Stimulated activated effector memory CD8-positive, alpha-beta T cell treated with anti-CD3 and anti-CD28 coated beads, Interleukin-12 subunit alpha, Interleukin-12 subunit beta, amount 100 ng/mL, for 72 hours (primary cell): ENCODE results near the gene GPR34.
A peak's percentile ranks its signal among the peaks of the same experiment; 100 is the strongest.
"Not testable (repeated sequence)": the region's sequence is repeated elsewhere in the genome, so short reads cannot be mapped to it uniquely, and the experiment has no call there.

ENCODE experiments used
- ATAC-seq: fragments of 150-1000 bp; cut with Tn5 transposase; 2 replicates; pipeline ENCODE4 v1.10.0; 2021
- DNase-seq, 2 donors: peaks; one replicate each; pipeline ENCODE4 v3.0.0; 2021 to 2022; ENCODE audit warnings: low spot score in 2 of 2
- H3K27ac Mint-ChIP-seq: one replicate; pipeline ENCODE4 v1.8.0; 2022; ENCODE audit warnings: mild to moderate bottlenecking, mixed read lengths
- H3K36me3 Mint-ChIP-seq: one replicate; pipeline ENCODE4 v1.8.0; 2022; ENCODE audit warnings: mild to moderate bottlenecking, mixed read lengths
- H3K4me1 Mint-ChIP-seq: one replicate; pipeline ENCODE4 v1.8.0; 2022; ENCODE audit warnings: mixed read lengths
- H3K4me3 Mint-ChIP-seq: one replicate; pipeline ENCODE4 v1.8.0; 2022; ENCODE audit warnings: mild to moderate bottlenecking, mixed read lengths
- H3K9me3 Mint-ChIP-seq: one replicate; pipeline ENCODE4 v1.8.0; 2022; ENCODE audit warnings: mixed read lengths

The GPR34 gene

DNA sequence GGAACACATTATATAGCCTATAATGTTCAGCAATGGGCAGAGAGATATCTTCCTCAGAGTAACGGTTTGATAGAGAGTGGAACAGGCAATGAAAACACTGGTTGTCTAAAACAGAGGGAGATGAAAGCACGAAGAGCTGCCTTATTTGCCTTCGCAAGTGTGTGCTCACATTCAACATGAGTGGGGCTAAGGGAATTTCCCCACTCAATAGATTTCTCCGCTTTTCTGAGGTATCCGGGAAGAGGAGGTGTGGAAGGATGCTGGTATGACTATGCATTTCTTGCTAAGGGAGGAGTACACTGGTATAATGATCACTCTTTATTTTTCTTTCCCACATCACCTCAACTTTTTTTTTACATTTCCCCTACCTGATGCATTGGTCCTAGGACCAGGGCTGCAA is 27.4 kb downstream of the GPR34 start:
- Mint-ChIP-seq H3K4me1 (peaks cover 36% of the 10 kb centered on the region), H3K4me3 (no peak overlapping the region), H3K9me3 (no peaks in the 10 kb centered on the region), H3K36me3 (no peaks in the 10 kb centered on the region), H3K27ac (no peak overlapping the region)
- DNase-seq, result no peak
- no peak for ATAC-seq

DNA sequence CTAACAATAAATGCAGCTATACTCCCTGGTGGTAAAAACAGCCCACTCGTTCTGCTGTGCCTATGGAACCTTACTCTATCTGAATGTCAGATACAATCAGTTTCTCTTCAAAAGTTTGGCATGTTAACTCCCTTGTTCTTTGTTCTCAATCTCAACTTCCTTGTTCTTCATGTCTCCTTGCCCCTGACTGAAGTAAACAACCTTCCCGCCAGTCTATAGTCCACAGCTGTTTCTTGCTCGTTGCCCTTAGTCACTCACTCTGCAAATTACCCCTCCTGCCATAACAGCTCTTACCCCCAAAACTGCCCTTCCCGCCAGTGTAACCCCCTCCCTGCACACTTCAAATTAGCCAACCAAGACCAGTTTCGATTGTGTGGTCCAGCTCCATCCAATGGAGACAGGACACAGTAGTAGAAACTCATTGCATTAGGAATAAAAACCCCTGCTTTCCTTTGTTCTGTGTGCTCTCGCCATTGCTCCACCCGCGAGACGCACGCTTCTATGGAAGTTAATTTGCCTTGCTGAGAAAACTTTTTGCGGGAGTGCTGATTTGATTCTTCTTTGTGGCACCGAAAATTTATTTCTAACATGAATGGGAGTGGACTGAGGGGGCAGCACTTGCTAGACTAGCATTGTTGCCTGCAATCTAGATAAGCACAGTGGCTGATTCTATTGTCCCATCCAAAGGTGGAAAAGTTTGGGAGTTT is 28.1 kb downstream of the GPR34 start:
- ATAC-seq, result no peak
- Mint-ChIP-seq H3K9me3 (no peaks in the 10 kb centered on the region), H3K36me3 (no peaks in the 10 kb centered on the region), H3K4me3 (no peak overlapping the region), H3K27ac (no peak overlapping the region), H3K4me1 (peaks cover 43% of the 10 kb centered on the region)
- no peak for DNase-seq

DNA sequence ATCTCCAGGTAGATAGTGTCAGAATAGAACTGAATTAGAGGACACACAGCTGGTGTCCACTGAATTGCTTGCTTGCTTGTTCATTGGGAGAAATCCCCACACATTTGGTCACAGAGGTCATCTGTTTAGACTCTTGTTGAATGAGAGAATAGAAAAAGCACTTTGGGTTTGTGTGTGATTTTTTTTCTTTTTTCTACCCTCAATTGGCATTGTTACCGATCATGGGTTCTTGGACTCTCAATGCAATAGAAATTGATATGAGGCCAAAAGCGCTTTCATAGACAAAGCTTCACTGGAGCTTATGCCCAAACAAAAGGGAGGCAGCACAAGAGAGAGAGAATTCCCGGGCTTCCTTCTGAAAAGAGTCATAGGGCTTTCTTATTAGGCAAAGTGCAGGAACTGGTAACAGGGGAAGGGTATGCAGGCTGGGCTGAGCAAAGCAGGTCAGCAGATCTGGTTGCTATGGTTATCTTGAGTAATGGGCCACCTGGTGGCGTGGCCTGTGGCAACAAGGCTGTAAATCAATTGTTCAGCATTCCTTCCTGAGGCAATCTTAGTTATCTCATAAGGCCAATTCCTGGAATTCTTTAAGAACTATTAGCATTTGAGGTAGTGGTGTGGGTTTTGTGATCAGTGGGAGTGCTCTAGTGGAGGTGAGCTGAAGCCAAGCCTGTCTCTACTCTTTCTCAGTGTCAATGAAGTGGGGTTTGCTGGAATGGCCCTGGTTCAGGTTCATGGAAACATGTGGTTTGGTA is 29.9 kb downstream of the GPR34 start:
- H3K36me3 Mint-ChIP-seq, result no peaks in the 10 kb centered on the region
- H3K9me3 Mint-ChIP-seq, result no peaks in the 10 kb centered on the region
- no peak overlapping the region for H3K4me3 Mint-ChIP-seq
- H3K4me1 Mint-ChIP-seq, result peaks cover 48% of the 10 kb centered on the region
- no peak for DNase-seq
- no peak for ATAC-seq
- H3K27ac Mint-ChIP-seq, result no peak overlapping the region

DNA sequence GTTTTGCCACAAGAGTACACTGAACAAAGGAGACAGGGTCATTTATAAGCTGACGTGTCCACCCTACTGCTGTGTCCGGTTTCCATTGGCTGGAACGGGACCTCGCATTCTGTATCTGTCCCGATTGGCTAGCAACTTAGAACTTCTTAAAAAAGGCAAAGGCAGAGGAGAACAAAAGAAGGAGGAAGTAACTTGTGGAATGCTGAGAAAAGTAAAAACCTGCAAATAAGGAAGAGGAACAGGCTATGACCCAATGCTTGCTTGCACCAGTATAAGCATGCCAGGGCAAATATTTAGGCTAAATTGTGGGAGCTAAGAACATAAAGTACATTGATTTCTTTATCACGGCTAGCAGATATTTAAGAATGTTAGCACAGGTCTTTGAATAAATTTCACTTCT is 30.8 kb downstream of the GPR34 start:
- ATAC-seq, H3K27ac Mint-ChIP-seq, H3K4me3 Mint-ChIP-seq, DNase-seq, H3K36me3 Mint-ChIP-seq, H3K9me3 Mint-ChIP-seq: not testable (repeated sequence)
- H3K4me1 Mint-ChIP-seq, result peaks cover 45% of the 10 kb centered on the region

GRCh38 chrX:41720125-41720779 is 31.5 kb downstream of the GPR34 start:
- peak; percentile 33 to 67 for DNase-seq
- Mint-ChIP-seq H3K36me3 (no peaks in the 10 kb centered on the region), H3K4me3 (no peak overlapping the region)

DNA sequence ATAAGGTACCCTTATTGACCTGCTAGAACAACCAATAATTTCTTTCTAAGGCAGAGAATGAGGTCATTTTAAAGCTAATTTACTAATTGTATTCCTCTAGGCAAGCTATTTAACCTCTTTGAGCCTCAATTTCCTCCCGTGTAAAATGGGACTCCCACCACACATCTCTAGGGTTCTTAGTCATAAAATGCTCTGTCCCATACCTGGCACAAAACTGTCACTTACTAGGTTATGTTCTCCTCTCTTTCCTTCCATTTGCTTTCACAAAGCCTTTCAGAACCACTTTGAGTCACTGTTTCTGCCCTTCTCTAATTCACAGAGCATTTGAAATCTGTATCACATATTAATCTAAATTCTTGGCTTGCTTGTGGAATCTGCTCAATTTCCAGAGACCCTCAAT is 32.8 kb downstream of the GPR34 start:
- H3K4me3 Mint-ChIP-seq, result no peak overlapping the region
- no peaks in the 10 kb centered on the region for H3K9me3 Mint-ChIP-seq
- peak; percentile 64 for ATAC-seq
- no peak for DNase-seq
- no peak overlapping the region for H3K27ac Mint-ChIP-seq
- peaks cover 44% of the 10 kb centered on the region for H3K4me1 Mint-ChIP-seq
- peaks cover under 1% of the 10 kb centered on the region for H3K36me3 Mint-ChIP-seq

More at GRCh38 chrX:41720125-41720779, 31.5 kb downstream of the GPR34 start:
- peak overlapping the region; percentile 23 for H3K27ac Mint-ChIP-seq
- H3K4me1 Mint-ChIP-seq, result peaks cover 45% of the 10 kb centered on the region
- ATAC-seq, result peak; percentile 98
- no peaks in the 10 kb centered on the region for H3K9me3 Mint-ChIP-seq

- peak overlapping the region; percentile 72 for H3K27ac Mint-ChIP-seq
- DNase-seq (no peak), ATAC-seq (peak; percentile 43)
- peaks cover 7% of the 10 kb centered on the region for H3K36me3 Mint-ChIP-seq
- peaks cover 38% of the 10 kb centered on the region for H3K4me1 Mint-ChIP-seq
- no peaks in the 10 kb centered on the region for H3K9me3 Mint-ChIP-seq
- H3K4me3 Mint-ChIP-seq, result peak overlapping the region; percentile 44
Observed at GRCh38 chrX:41722214-41722613, 33.4 kb downstream of the GPR34 start.

DNA sequence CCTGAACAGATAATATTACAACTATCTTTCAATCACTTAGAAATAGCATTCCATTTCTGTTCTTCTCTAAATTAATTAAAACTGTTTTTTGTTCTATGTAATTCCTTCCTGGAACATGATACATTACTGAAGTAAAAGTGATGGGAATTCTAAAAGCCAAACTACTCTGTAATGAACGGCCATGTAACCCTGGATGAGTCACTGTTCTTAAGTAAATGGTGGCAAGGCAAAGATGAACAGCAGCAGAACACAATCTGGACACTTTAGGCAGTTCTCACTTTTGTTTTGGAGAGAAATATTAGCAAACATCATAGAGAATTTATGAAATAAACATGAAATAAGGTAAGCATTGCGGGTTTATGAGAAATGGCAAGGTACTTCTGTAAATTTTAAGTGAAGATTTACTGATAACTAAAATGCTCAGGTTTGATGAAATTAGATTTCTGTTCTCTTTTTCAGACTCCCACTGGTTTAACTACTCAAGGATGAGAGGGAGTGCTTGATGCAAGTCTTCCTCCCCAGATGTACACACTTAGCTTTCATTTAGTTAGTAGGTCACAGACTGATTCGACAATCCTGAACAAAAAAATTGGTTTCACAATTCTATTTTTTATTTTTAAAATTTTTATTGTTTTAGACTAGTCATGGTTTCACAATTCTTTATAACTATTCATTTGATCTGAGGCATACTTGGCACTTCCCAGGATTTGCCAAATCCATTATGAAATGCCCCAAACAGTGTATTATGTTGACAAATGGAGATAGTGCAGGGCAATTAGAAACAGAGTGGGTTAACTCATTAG is 34.2 kb downstream of the GPR34 start:
- Mint-ChIP-seq H3K36me3 (peaks cover 7% of the 10 kb centered on the region), H3K9me3 (no peaks in the 10 kb centered on the region), H3K4me3 (peak overlapping the region; percentile 44), H3K4me1 (peaks cover 37% of the 10 kb centered on the region), H3K27ac (peak overlapping the region; percentile 72)
- no peak for DNase-seq
- ATAC-seq, result no peak

- ATAC-seq (no peak), DNase-seq (no peak)
- Mint-ChIP-seq H3K9me3 (no peaks in the 10 kb centered on the region), H3K4me3 (no peak within 1 kb of the TSS), H3K27ac (no peak within 1 kb of the TSS), H3K4me1 (peaks cover 35% of the 10 kb centered on the region), H3K36me3 (peaks cover 7% of the 10 kb centered on the region)
Observed at GRCh38 chrX:41723826-41724225, 35.1 kb downstream of the GPR34 start, which contains the start of gene GPR82. Gene GPR82, plus strand, starts transcription at chrX:41724181. Its CDS starts 2,846 bp downstream, at chrX:41727027.

DNA sequence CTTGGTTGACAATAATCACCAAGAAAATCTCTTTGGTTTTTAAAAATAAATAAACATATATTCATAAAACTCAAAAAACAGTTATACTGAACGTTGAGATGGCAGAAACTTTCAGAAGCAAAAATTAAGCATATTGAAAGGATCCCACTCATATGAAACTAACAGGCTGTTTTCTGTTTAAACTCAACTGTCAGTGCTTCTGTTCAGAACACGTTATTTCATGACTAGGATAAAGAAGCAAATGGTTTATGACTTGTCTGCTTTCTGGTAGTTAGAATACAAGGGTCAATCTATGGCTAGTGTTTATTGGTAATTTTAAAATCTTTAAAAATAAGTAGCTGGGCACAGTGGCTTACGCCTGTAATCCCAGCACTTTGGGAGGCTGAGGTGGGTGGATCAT is 39.4 kb downstream of the GPR34 start:
- Mint-ChIP-seq H3K9me3 (no peaks in the 10 kb centered on the region), H3K36me3 (peaks cover 7% of the 10 kb centered on the region), H3K4me3 (no peak overlapping the region), H3K4me1 (peaks cover 5% of the 10 kb centered on the region), H3K27ac (no peak overlapping the region)
- ATAC-seq, result peak; percentile 63
- DNase-seq, result no peak

DNA sequence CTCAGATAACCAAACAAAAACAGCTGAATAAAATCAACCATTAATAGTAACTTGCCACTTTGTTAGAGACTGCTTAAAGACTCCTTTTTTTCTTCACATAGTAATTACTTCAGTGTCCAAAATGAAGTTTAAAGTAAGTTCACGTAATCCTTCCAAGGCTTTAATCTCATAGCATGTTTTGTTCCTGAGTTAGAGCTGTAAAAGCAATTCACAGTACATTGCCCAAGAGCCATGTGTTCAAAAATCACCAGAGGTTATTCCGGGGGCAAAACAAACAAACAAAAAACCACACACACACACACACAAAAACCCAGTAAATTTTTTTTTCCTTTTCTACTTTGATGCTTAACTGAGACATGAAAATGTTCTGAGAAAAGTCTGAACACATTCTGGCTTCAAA is 41.3 kb downstream of the GPR34 start:
- no peak overlapping the region for H3K27ac Mint-ChIP-seq
- H3K4me3 Mint-ChIP-seq, result no peak overlapping the region
- ATAC-seq (no peak), DNase-seq (no peak)
- no peaks in the 10 kb centered on the region for H3K9me3 Mint-ChIP-seq
- H3K36me3 Mint-ChIP-seq, result peaks cover 7% of the 10 kb centered on the region
- peaks cover 15% of the 10 kb centered on the region for H3K4me1 Mint-ChIP-seq

GRCh38 chrX:41732260-41732659 is 43.5 kb downstream of the GPR34 start:
- peak overlapping the region; percentile 74 for H3K27ac Mint-ChIP-seq
- ATAC-seq (no peak), DNase-seq (no peak)
- H3K4me1 Mint-ChIP-seq, result peaks cover 30% of the 10 kb centered on the region
- no peak overlapping the region for H3K4me3 Mint-ChIP-seq
- no peaks in the 10 kb centered on the region for H3K9me3 Mint-ChIP-seq
- H3K36me3 Mint-ChIP-seq, result peaks cover 7% of the 10 kb centered on the region

DNA sequence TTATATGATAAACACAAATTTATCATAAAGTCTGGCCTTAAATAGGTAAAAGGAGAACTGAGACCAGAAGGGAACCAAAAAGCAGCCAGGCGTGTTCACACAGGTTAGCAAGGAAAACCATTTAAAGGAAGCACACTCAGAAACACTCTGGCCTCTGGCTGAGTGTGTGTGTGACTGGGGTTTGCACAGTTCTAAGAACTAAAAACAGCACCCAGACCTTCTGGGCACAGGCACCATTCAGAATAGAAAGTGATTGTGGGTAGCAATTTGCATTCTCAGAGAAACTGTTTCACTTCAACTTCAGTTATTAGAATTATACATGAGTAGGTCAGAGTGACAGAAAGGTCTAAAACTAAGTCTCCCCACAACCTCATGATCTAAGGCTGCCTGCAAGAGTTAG is 45.2 kb downstream of the GPR34 start:
- Mint-ChIP-seq H3K36me3 (peaks cover 7% of the 10 kb centered on the region), H3K27ac (no peak overlapping the region), H3K4me3 (peak overlapping the region; percentile 41), H3K9me3 (no peaks in the 10 kb centered on the region), H3K4me1 (peaks cover 30% of the 10 kb centered on the region)
- DNase-seq, result no peak
- peak; percentile 95 for ATAC-seq

DNA sequence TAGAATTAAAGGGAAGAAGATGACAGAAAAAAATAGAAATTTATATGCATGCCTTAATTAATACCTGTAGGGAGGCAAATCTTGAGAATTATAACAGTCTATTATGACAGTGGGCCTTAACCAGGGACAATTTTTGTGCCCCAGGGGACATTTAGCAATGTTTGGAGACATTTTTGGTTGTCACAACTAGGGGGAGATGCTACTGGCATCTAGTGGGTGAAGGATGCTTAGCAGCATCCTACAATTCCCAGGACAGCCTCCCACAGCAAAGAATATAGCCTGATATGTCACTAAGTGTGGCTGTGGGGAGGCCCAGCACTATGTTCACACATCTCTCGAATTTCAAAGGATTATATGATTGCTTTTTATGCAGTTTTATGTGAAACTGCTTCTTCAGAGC is 45.8 kb downstream of the GPR34 start:
- peaks cover 30% of the 10 kb centered on the region for H3K4me1 Mint-ChIP-seq
- H3K4me3 Mint-ChIP-seq, result peak overlapping the region; percentile 41
- H3K36me3 Mint-ChIP-seq, result peaks cover 7% of the 10 kb centered on the region
- H3K27ac Mint-ChIP-seq, result no peak overlapping the region
- ATAC-seq (no peak), DNase-seq (no peak)
- H3K9me3 Mint-ChIP-seq, result no peaks in the 10 kb centered on the region

DNA sequence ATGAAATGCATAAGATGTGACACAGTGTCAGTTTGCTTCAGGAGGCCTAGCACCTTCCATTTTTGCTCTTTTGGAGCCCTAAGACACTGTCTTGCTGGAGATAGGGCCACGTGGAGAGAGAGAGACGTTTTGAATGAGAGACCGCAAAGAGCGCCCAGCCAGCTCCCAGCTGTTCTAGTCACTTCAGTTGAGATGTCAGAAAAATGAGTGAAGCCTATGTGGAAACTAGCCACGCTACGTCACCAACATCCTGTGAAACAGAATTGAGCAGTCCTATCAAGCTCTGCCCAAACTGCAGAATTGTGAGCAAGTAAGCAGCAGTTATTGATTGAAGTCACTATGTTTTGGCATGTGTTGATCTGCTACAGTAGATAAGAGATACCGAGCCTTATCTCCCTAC is 48.3 kb downstream of the GPR34 start:
- H3K27ac Mint-ChIP-seq, result no peak overlapping the region
- peak in 1 of 2 donors; percentile 53 for DNase-seq

More for the DNA sequence above, 48.3 kb downstream of the GPR34 start:
- ATAC-seq, result peak; percentile 75
- no peak overlapping the region for H3K4me3 Mint-ChIP-seq
- H3K9me3 Mint-ChIP-seq, result no peaks in the 10 kb centered on the region
- peaks cover 7% of the 10 kb centered on the region for H3K36me3 Mint-ChIP-seq
- H3K4me1 Mint-ChIP-seq, result peaks cover 35% of the 10 kb centered on the region
